GM23338 (cell line): ENCODE results near the gene CRACR2B. TPM values are rescaled to one million over a fixed set of nuclear protein-coding genes. Genes with fewer than 3 reads are reported as not detected.

ENCODE experiments used
- ATAC-seq: fragments of 200-7000 bp; cut with Tn5 transposase; 3 replicates; pipeline ENCODE4 v1.9.1; 2020
- DNase-seq: peaks from one replicate; pipeline ENCODE4 v3.0.0-alpha.2; 2015; ENCODE audit warnings: low spot score
- H2AFZ ChIP-seq: fragments of 200-600 bp; sonication (generic); 2 replicates; pipeline ENCODE4 v1.8.0; 2016; ENCODE audit warnings: antibody characterized with exemption, mild to moderate bottlenecking, moderate library complexity
- H3F3A ChIP-seq: fragments of 200-600 bp; sonication (generic); replicated peaks from 2 replicates; pipeline ENCODE4 v1.8.0; 2017; ENCODE audit warnings: antibody characterized with exemption, mixed run types, low read depth
- H3K27ac ChIP-seq: fragments of 200-600 bp; sonication (generic); 2 replicates; pipeline ENCODE4 v1.6.1; 2016; ENCODE audit warnings: low read depth
- H3K27me3 ChIP-seq: fragments of 200-600 bp; sonication (generic); 2 replicates; pipeline ENCODE4 v1.8.0; 2016; ENCODE audit warnings: mild to moderate bottlenecking, mixed run types, moderate library complexity; ENCODE audit not compliant: insufficient read depth
- H3K36me3 ChIP-seq: fragments of 200-600 bp; sonication (generic); 2 replicates; pipeline ENCODE4 v1.8.0; 2016; ENCODE audit warnings: mild to moderate bottlenecking; ENCODE audit not compliant: insufficient read depth
- H3K4me1 ChIP-seq: fragments of 200-600 bp; sonication (generic); 2 replicates; pipeline ENCODE4 v1.8.0; 2016; ENCODE audit warnings: mild to moderate bottlenecking, moderate library complexity; ENCODE audit not compliant: insufficient read depth
- H3K4me2 ChIP-seq: fragments of 200-600 bp; sonication (generic); 2 replicates; pipeline ENCODE4 v1.7.1; 2017; ENCODE audit warnings: mixed run types
- H3K4me3 ChIP-seq: fragments of 200-600 bp; sonication (generic); 2 replicates; pipeline ENCODE4 v1.6.1; 2016; ENCODE audit warnings: mixed run types
- H3K79me2 ChIP-seq: fragments of 200-600 bp; sonication (generic); replicated peaks from 2 replicates; pipeline ENCODE4 v1.8.0; 2017; ENCODE audit warnings: mild to moderate bottlenecking; ENCODE audit not compliant: insufficient read depth
- H3K9me2 ChIP-seq: fragments of 200-600 bp; sonication (generic); 2 replicates; pipeline ENCODE4 v1.8.0; 2017; ENCODE audit not compliant: insufficient read depth
- H4K20me1 ChIP-seq: fragments of 200-600 bp; sonication (generic); replicated peaks from 2 replicates; pipeline ENCODE4 v1.8.0; 2017; ENCODE audit warnings: mild to moderate bottlenecking; ENCODE audit not compliant: insufficient read depth
- H3K27ac Mint-ChIP-seq: 2 replicates; pipeline ENCODE4 v1.8.0; 2020; ENCODE audit warnings: inconsistent platforms, mild to moderate bottlenecking, moderate library complexity, mixed read lengths
- H3K27me3 Mint-ChIP-seq: 3 replicates; pipeline ENCODE4 v1.8.0; 2022; ENCODE audit warnings: low read depth, mild to moderate bottlenecking, moderate library complexity, mixed read lengths, inconsistent platforms; ENCODE audit not compliant: insufficient read depth, poor library complexity
- H3K36me3 Mint-ChIP-seq: 3 replicates; pipeline ENCODE4 v1.8.0; 2021; ENCODE audit warnings: low read depth, mild to moderate bottlenecking, inconsistent platforms, moderate library complexity, mixed read lengths
- H3K4me1 Mint-ChIP-seq: 3 replicates; pipeline ENCODE4 v1.8.0; 2020; ENCODE audit warnings: mild to moderate bottlenecking, inconsistent platforms, mixed read lengths
- H3K4me3 Mint-ChIP-seq: 3 replicates; pipeline ENCODE4 v1.8.0; 2021; ENCODE audit warnings: moderate library complexity, mild to moderate bottlenecking, inconsistent platforms, mixed read lengths
- H3K9me3 Mint-ChIP-seq: 3 replicates; pipeline ENCODE4 v1.8.0; 2020; ENCODE audit warnings: moderate library complexity, mild to moderate bottlenecking, inconsistent platforms, mixed read lengths
- CREB1 ChIP-seq: fragments of 250-450 bp; sonication (Bioruptor Pico); IDR thresholded peaks from 2 replicates; pipeline ENCODE4 v1.5.0; 2020; ENCODE audit warnings: low read depth, mild to moderate bottlenecking, moderate library complexity
- CTCF ChIP-seq, 2 experiments: fragments of 200-600 bp in 1 of 2; sonication (generic) in 1 of 2; conservative IDR thresholded peaks; 2 replicates each; pipeline versions ENCODE4 v1.5.1 to v1.6.1; 2016 to 2017; ENCODE audit warnings: antibody characterized with exemption in 2 of 2, low read depth in 2 of 2, mild to moderate bottlenecking in 2 of 2, moderate library complexity in 1 of 2
- ETS1 ChIP-seq: IDR thresholded peaks from 2 replicates; pipeline ENCODE4 v1.6.1; 2016; ENCODE audit warnings: antibody characterized with exemption
- EZH2 ChIP-seq: fragments of 200-600 bp; sonication (generic); IDR thresholded peaks from one replicate; pipeline ENCODE4 v1.8.0; 2017; ENCODE audit warnings: antibody characterized with exemption, mild to moderate bottlenecking, low read depth; ENCODE audit not compliant: unreplicated experiment
- EZH2phosphoT487 ChIP-seq: fragments of 200-600 bp; sonication (generic); IDR thresholded peaks from one replicate; pipeline ENCODE4 v1.8.1; 2018; ENCODE audit warnings: antibody characterized with exemption; ENCODE audit not compliant: unreplicated experiment
- JUNB ChIP-seq: IDR thresholded peaks from one replicate; pipeline ENCODE4 v1.6.1; 2016; ENCODE audit warnings: antibody characterized with exemption; ENCODE audit not compliant: unreplicated experiment
- NANOG ChIP-seq: IDR thresholded peaks from 2 replicates; pipeline ENCODE4 v1.6.1; 2016; ENCODE audit warnings: antibody characterized with exemption, borderline replicate concordance
- POLR2AphosphoS5 ChIP-seq: IDR thresholded peaks from 2 replicates; pipeline ENCODE4 v1.6.1; 2016; ENCODE audit warnings: antibody characterized with exemption, low read depth
- REST ChIP-seq: IDR thresholded peaks from one replicate; pipeline ENCODE4 v1.6.1; 2018; ENCODE audit warnings: antibody characterized with exemption; ENCODE audit not compliant: unreplicated experiment
- STAT1 ChIP-seq: IDR thresholded peaks from one replicate; pipeline ENCODE4 v1.6.1; 2016; ENCODE audit warnings: antibody characterized with exemption; ENCODE audit not compliant: unreplicated experiment
- ZNF114 ChIP-seq: fragments of 250-450 bp; sonication (Bioruptor Pico); IDR thresholded peaks from 2 replicates; pipeline ENCODE4 v1.5.0; 2020; ENCODE audit warnings: mild to moderate bottlenecking, moderate library complexity
- ZNF462 ChIP-seq: fragments of 250-450 bp; sonication (Bioruptor Pico); IDR thresholded peaks from 2 replicates; pipeline ENCODE4 v1.5.0; 2020; ENCODE audit warnings: mild to moderate bottlenecking, moderate library complexity
- polyA plus RNA-seq: library from polyadenylated mRNA; unstranded; fragments of >200 nt; fragmentation: Nextera tagmentation; extraction: Ambion mirVana; gene quantifications from 2 replicates; pipeline ENCODE4 v1.2.1, GENCODE V29; 2016
- total RNA-seq: library from RNA; depleted of rRNA; stranded (reverse); fragments of >200 nt; shearing (Covaris generic); gene quantifications from 2 replicates; pipeline ENCODE4 v1.2.3, GENCODE V29; 2014

Gene CRACR2B
- total and polyA plus RNA-seq, 2 experiments from 2014 or later = 55.9 to 64.1 TPM

GRCh38 chr11:821512-822371, 6.0 kb upstream of the CRACR2B start:
- DNase-seq (no peak), ATAC-seq (no peak)
- H3K4me2 ChIP-seq = no peak overlapping the region
- Mint-ChIP-seq H3K27ac (no peak overlapping the region), H3K36me3 (peaks cover 7% of the 10 kb centered on the region; the same call in 1 of the 3 replicates), H3K9me3 (no peaks in the 10 kb centered on the region), H3K4me3 (no peak overlapping the region), H3K27me3 (peaks cover 24% of the 10 kb centered on the region), H3K4me1 (peaks cover 13% of the 10 kb centered on the region)
- H3K79me2 ChIP-seq = 0 out of 2 replicates have a peak, but pooled peaks cover 5% of the 10 kb centered on the region
- H3K4me1 ChIP-seq = peaks cover 7% of the 10 kb centered on the region; the same call in 1 of the 2 replicates
- H3K27ac ChIP-seq = no peak overlapping the region
- peaks cover 9% of the 10 kb centered on the region; the same call in 1 of the 2 replicates for H3F3A ChIP-seq
- no peak overlapping the region for H2AFZ ChIP-seq
- no peaks in the 10 kb centered on the region for H3K27me3 ChIP-seq
- TF ChIP-seq ZNF114 (CRISPR knock-in tag) (no peak), ZNF462 (CRISPR knock-in tag) (no peak), STAT1 (no peak), NANOG (no peak), EZH2phosphoT487 (no peak), JUNB (no peak), REST (no peak), POLR2AphosphoS5 (no peak), CTCF (conservative IDR thresholded peaks at IDR 0.05; ENCODE audit: low read depth in 2 of 2) (no peak), EZH2 (no peak), ETS1 (no peak), CREB1 (CRISPR knock-in tag) (no peak)
- H4K20me1 ChIP-seq = peaks cover 17% of the 10 kb centered on the region
- no peaks in the 10 kb centered on the region for H3K36me3 ChIP-seq
- no peaks in the 10 kb centered on the region for H3K9me2 ChIP-seq
- H3K4me3 ChIP-seq = no peak overlapping the region
